ENCODE results near the gene RPS21.
"Not testable (repeated sequence)": the region's sequence is repeated elsewhere in the genome, so short reads cannot be mapped to it uniquely, and the experiment has no call there.

Gene RPS21

GRCh38 chr20:62418709-62419487 is 32.0 kb downstream of the RPS21 start:
- Mint-ChIP-seq H3K27ac (no peak overlapping the region), H3K4me1 (no peaks in the 10 kb centered on the region), H3K4me3 (no peak overlapping the region), H3K27me3 (peaks cover 11% of the 10 kb centered on the region), H3K9me3 (no peaks in the 10 kb centered on the region), H3K36me3 (no peaks in the 10 kb centered on the region)
- DNase-seq (ENCODE audit: low spot score in 2 of 2) (no peak), ATAC-seq (ENCODE audit: low read depth) (no peak)

GRCh38 chr20:62419759-62420158 is 32.9 kb downstream of the RPS21 start:
- Mint-ChIP-seq H3K4me1 (no peaks in the 10 kb centered on the region), H3K36me3 (no peaks in the 10 kb centered on the region), H3K27me3 (peaks cover 12% of the 10 kb centered on the region), H3K9me3 (no peaks in the 10 kb centered on the region), H3K27ac (no peak overlapping the region), H3K4me3 (no peak overlapping the region)
- DNase-seq (ENCODE audit: low spot score in 2 of 2) = no peak
- ATAC-seq (ENCODE audit: low read depth) = no peak

GRCh38 chr20:62420846-62421715 is 34.2 kb downstream of the RPS21 start:
- ATAC-seq (ENCODE audit: low read depth) (no peak), DNase-seq (ENCODE audit: low spot score in 2 of 2) (no peak)
- Mint-ChIP-seq H3K9me3 (no peaks in the 10 kb centered on the region), H3K27ac (no peak overlapping the region), H3K4me3 (no peak overlapping the region), H3K27me3 (peaks cover 14% of the 10 kb centered on the region), H3K4me1 (no peaks in the 10 kb centered on the region), H3K36me3 (no peaks in the 10 kb centered on the region)

GRCh38 chr20:62421716-62421990 is 34.8 kb downstream of the RPS21 start:
- Mint-ChIP-seq H3K9me3 (no peaks in the 10 kb centered on the region), H3K4me3 (no peak overlapping the region), H3K36me3 (no peaks in the 10 kb centered on the region), H3K27me3 (peaks cover 13% of the 10 kb centered on the region), H3K4me1 (no peaks in the 10 kb centered on the region), H3K27ac (no peak overlapping the region)
- no peak for ATAC-seq (ENCODE audit: low read depth)
- no peak for DNase-seq (ENCODE audit: low spot score in 2 of 2)

GRCh38 chr20:62422636-62423325 is 35.9 kb downstream of the RPS21 start:
- no peak for DNase-seq (ENCODE audit: low spot score in 2 of 2)
- ATAC-seq (ENCODE audit: low read depth) = no peak
- Mint-ChIP-seq H3K27me3 (peaks cover 12% of the 10 kb centered on the region), H3K36me3 (no peaks in the 10 kb centered on the region), H3K27ac (no peak overlapping the region), H3K9me3 (no peaks in the 10 kb centered on the region), H3K4me1 (no peaks in the 10 kb centered on the region), H3K4me3 (no peak overlapping the region)

GRCh38 chr20:62423326-62423706 is 36.4 kb downstream of the RPS21 start:
- peaks cover 10% of the 10 kb centered on the region for H3K27me3 Mint-ChIP-seq
- no peaks in the 10 kb centered on the region for H3K9me3 Mint-ChIP-seq
- H3K36me3 Mint-ChIP-seq = no peaks in the 10 kb centered on the region
- no peak for DNase-seq (ENCODE audit: low spot score in 2 of 2)
- H3K4me1 Mint-ChIP-seq = no peaks in the 10 kb centered on the region
- H3K4me3 Mint-ChIP-seq = no peak overlapping the region
- H3K27ac Mint-ChIP-seq = no peak overlapping the region
- ATAC-seq (ENCODE audit: low read depth) = no peak

- Mint-ChIP-seq H3K36me3 (no peaks in the 10 kb centered on the region), H3K9me3 (no peaks in the 10 kb centered on the region), H3K27ac (no peak overlapping the region), H3K27me3 (peaks cover 13% of the 10 kb centered on the region), H3K4me1 (no peaks in the 10 kb centered on the region), H3K4me3 (no peak overlapping the region)
- no peak for ATAC-seq (ENCODE audit: low read depth)
- no peak for DNase-seq (ENCODE audit: low spot score in 2 of 2)
These were observed 37.6 kb downstream of the RPS21 start for GRCh38 chr20:62424249-62425107.

GRCh38 chr20:62425281-62426058 is 38.6 kb downstream of the RPS21 start:
- no peak overlapping the region for H3K4me3 Mint-ChIP-seq
- DNase-seq (ENCODE audit: low spot score in 2 of 2) = no peak
- no peaks in the 10 kb centered on the region for H3K36me3 Mint-ChIP-seq
- no peaks in the 10 kb centered on the region for H3K4me1 Mint-ChIP-seq
- peaks cover 10% of the 10 kb centered on the region for H3K27me3 Mint-ChIP-seq
- no peak for ATAC-seq (ENCODE audit: low read depth)
- H3K9me3 Mint-ChIP-seq = no peaks in the 10 kb centered on the region
- no peak overlapping the region for H3K27ac Mint-ChIP-seq

- DNase-seq (ENCODE audit: low spot score in 2 of 2); ATAC-seq (ENCODE audit: low read depth); H3K27ac Mint-ChIP-seq; H3K4me3 Mint-ChIP-seq; H3K27me3 Mint-ChIP-seq; H3K9me3 Mint-ChIP-seq; H3K36me3 Mint-ChIP-seq; H3K4me1 Mint-ChIP-seq: not testable (repeated sequence)
These were observed 39.1 kb downstream of the RPS21 start for GRCh38 chr20:62426059-62426348.

- Mint-ChIP-seq H3K9me3 (no peaks in the 10 kb centered on the region), H3K4me1 (no peaks in the 10 kb centered on the region), H3K4me3 (no peak overlapping the region), H3K27me3 (peaks cover 14% of the 10 kb centered on the region), H3K27ac (no peak overlapping the region), H3K36me3 (no peaks in the 10 kb centered on the region)
- ATAC-seq (ENCODE audit: low read depth) = no peak
- no peak for DNase-seq (ENCODE audit: low spot score in 2 of 2)
These were observed 39.8 kb downstream of the RPS21 start for GRCh38 chr20:62426699-62427131.

- no peak within 1 kb of the TSS for H3K4me3 Mint-ChIP-seq
- DNase-seq (ENCODE audit: low spot score in 2 of 2) (no peak), ATAC-seq (ENCODE audit: low read depth) (no peak)
- H3K36me3 Mint-ChIP-seq = no peaks in the 10 kb centered on the region
- H3K9me3 Mint-ChIP-seq = no peaks in the 10 kb centered on the region
- no peak within 1 kb of the TSS for H3K27ac Mint-ChIP-seq
- H3K4me1 Mint-ChIP-seq = no peaks in the 10 kb centered on the region
- peaks cover 14% of the 10 kb centered on the region for H3K27me3 Mint-ChIP-seq
These were observed 40.5 kb downstream of the RPS21 start, which contains the start of gene RBBP8NL for GRCh38 chr20:62427172-62428001. Gene RBBP8NL (minus strand): TSS chr20:62427539. CDS start chr20:62419647, 7,892 bp downstream.

GRCh38 chr20:62428002-62428372 is 41.1 kb downstream of the RPS21 start:
- Mint-ChIP-seq H3K4me3 (no peak overlapping the region), H3K36me3 (no peaks in the 10 kb centered on the region), H3K27me3 (peaks cover 14% of the 10 kb centered on the region), H3K27ac (no peak overlapping the region), H3K4me1 (no peaks in the 10 kb centered on the region), H3K9me3 (no peaks in the 10 kb centered on the region)
- no peak for ATAC-seq (ENCODE audit: low read depth)
- DNase-seq (ENCODE audit: low spot score in 2 of 2) = no peak
